ENCODE data around the gene TBC1D1. TPM values are rescaled to one million over a fixed set of nuclear protein-coding genes. Genes with fewer than 3 reads are reported as not detected.

Gene TBC1D1
- total RNA-seq, 4 donors from 2014 or later: 122 to 258 (median 139) TPM

DNA sequence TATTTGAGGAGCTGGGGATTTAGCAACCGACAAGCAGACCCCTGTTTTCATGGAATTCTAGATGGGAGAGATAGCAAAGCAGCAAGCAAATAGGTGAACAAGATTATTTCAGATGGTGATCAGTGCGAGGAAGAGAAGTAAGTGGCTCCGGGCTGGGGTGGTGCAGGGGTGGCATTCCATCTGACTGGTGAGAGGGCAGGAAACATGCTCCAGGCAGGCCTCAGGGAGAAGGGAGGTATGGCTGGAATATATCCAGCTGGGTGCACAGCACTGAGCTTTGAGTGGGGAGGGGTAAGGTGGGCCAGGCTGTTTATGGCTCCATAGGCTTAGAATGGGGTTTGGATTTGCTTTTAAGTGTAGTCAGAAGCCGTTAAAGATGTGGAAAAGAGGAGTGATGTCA lies 90.5 kb downstream of the TBC1D1 start:
- in situ Hi-C loops (cut with MboI; ENCODE audit: low pct_ligation_motif_present in 1 of 4, low pct_unique_long_range_greater_than_20kb in 1 of 4, low sequenced_read_pairs in 3 of 4): no loop called here
- H3K36me3 ChIP-seq: no peaks in the 10 kb centered on the region
- H3K27ac ChIP-seq: peak overlapping the region in 3 of 4 donors; percentile 61 to 97 (median 62)
- intact Hi-C loops (cut with DNase I; ENCODE audit: low total_unique reads): no loop called here
- DNase-seq: no peak
- H3K27me3 ChIP-seq: no peaks in the 10 kb centered on the region
- no peaks in the 10 kb centered on the region for H3K9me3 ChIP-seq
- WGBS, 2 donors (ENCODE audit: low coverage in 1 of 2): 61 to 65% methylated on average over 2 to 4 of the region's 4 CpGs
- peaks cover 4 to 49% (median 37%) of the 10 kb centered on the region in 4 donors for H3K4me1 ChIP-seq
- no peak overlapping the region for H3K4me3 ChIP-seq
- TF ChIP-seq POLR2A (IDR thresholded peaks at IDR 0.05): no peak
- no peak for TF ChIP-seq POLR2AphosphoS5 (IDR thresholded peaks at IDR 0.05)
- TF ChIP-seq, protein P1, sequence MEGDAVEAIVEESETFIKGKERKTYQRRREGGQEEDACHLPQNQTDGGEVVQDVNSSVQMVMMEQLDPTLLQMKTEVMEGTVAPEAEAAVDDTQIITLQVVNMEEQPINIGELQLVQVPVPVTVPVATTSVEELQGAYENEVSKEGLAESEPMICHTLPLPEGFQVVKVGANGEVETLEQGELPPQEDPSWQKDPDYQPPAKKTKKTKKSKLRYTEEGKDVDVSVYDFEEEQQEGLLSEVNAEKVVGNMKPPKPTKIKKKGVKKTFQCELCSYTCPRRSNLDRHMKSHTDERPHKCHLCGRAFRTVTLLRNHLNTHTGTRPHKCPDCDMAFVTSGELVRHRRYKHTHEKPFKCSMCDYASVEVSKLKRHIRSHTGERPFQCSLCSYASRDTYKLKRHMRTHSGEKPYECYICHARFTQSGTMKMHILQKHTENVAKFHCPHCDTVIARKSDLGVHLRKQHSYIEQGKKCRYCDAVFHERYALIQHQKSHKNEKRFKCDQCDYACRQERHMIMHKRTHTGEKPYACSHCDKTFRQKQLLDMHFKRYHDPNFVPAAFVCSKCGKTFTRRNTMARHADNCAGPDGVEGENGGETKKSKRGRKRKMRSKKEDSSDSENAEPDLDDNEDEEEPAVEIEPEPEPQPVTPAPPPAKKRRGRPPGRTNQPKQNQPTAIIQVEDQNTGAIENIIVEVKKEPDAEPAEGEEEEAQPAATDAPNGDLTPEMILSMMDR (IDR thresholded peaks at IDR 0.05): no peak
- TF ChIP-seq EP300 (IDR thresholded peaks at IDR 0.05; ENCODE audit: low read depth): no peak

DNA sequence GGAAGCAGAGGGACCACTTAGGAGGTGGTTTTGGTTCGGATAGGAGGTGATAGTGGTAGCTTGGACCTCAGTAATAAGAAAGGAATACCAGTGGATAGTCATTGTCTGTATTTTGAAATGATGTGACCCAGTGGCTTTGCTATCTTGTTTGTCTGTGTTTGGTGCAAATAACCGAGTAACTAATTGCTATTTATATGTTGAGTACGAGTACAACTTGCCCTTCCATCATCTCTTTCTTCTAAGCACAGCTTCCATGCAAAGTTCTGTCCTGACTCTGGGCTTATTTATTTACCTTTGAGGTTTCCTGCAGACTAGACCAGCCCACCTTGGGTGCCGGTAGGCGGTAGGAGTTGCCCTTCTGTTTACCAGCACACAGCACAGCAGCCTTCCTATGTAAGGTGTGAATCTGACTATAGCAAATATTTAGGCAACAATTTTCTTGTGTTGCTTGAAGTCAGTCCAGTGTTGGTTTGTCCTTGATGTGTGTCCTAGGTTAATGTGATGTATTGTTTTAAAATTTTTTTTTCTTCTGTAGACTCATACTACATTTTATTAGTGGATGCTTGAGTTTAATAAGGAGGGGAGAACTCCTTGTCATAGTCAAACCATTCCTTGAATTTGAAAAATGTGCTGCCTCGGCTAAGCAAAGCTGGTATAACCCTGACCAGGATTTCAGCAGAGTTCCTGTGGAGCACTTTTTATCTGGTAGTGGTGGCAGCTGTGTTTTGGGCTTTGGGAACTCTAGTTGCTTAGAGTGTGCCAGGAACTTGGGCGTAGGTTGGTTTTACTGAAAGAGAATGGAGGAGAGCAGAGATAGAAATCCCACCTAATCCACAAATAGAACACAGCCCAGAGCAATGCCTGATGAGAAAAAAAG lies 91.2 kb downstream of the TBC1D1 start:
- 59 to 62% methylated on average over 4 to 7 of the region's 7 CpGs for WGBS, 2 donors (ENCODE audit: low coverage in 1 of 2)
- no peaks in the 10 kb centered on the region for H3K9me3 ChIP-seq
- in situ Hi-C loops (cut with MboI; ENCODE audit: low pct_ligation_motif_present in 1 of 4, low pct_unique_long_range_greater_than_20kb in 1 of 4, low sequenced_read_pairs in 3 of 4) (no loop called here), intact Hi-C loops (cut with DNase I; ENCODE audit: low total_unique reads) (no loop called here)
- H3K4me3 ChIP-seq: no peak overlapping the region
- peak overlapping the region; percentile 42 to 97 (median 62) for H3K27ac ChIP-seq
- H3K36me3 ChIP-seq: no peaks in the 10 kb centered on the region
- DNase-seq: no peak
- H3K27me3 ChIP-seq: no peaks in the 10 kb centered on the region
- H3K4me1 ChIP-seq: peaks cover 4 to 44% (median 32%) of the 10 kb centered on the region in 4 donors
- TF ChIP-seq, protein P1 (IDR thresholded peaks at IDR 0.05): no peak
- no peak for TF ChIP-seq POLR2AphosphoS5 (IDR thresholded peaks at IDR 0.05)
- TF ChIP-seq EP300 (IDR thresholded peaks at IDR 0.05; ENCODE audit: low read depth): no peak
- TF ChIP-seq POLR2A (IDR thresholded peaks at IDR 0.05): no peak

DNA sequence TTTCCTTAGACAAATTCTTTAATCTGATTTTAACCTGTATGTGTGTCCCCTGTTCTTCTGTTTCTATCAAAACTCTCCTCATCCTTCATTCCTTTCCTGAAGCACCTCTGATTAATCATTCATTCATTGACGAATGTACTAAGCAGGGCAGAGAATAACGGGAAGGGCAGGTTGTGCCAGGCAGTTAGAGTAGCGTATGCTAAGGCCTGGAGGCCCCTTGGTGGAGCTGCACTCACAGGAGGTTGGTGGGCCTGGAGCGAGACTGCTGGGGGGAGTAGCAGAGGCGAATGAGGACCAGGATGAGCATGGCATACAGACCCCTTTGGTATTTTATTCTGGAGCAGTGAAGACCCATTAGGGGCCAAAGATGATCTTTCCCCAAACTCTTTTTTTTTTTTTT lies 91.9 kb downstream of the TBC1D1 start:
- no peak for DNase-seq
- peak overlapping the region; percentile 42 to 97 (median 62) for H3K27ac ChIP-seq
- in situ Hi-C loops (cut with MboI; ENCODE audit: low pct_ligation_motif_present in 1 of 4, low pct_unique_long_range_greater_than_20kb in 1 of 4, low sequenced_read_pairs in 3 of 4): no loop called here
- intact Hi-C loops (cut with DNase I; ENCODE audit: low total_unique reads): no loop called here
- H3K27me3 ChIP-seq: no peaks in the 10 kb centered on the region
- no peak for TF ChIP-seq POLR2A (IDR thresholded peaks at IDR 0.05)
- TF ChIP-seq, protein P1 (IDR thresholded peaks at IDR 0.05): no peak
- TF ChIP-seq POLR2AphosphoS5 (IDR thresholded peaks at IDR 0.05): no peak
- TF ChIP-seq EP300 (IDR thresholded peaks at IDR 0.05; ENCODE audit: low read depth): no peak
- WGBS, 2 donors (ENCODE audit: low coverage in 1 of 2): 57 to 71% methylated on average over 1 to 5 of the region's 5 CpGs
- H3K9me3 ChIP-seq: no peaks in the 10 kb centered on the region
- H3K36me3 ChIP-seq: no peaks in the 10 kb centered on the region
- no peak overlapping the region for H3K4me3 ChIP-seq
- H3K4me1 ChIP-seq: peaks cover 4 to 43% (median 32%) of the 10 kb centered on the region in 4 donors

DNA sequence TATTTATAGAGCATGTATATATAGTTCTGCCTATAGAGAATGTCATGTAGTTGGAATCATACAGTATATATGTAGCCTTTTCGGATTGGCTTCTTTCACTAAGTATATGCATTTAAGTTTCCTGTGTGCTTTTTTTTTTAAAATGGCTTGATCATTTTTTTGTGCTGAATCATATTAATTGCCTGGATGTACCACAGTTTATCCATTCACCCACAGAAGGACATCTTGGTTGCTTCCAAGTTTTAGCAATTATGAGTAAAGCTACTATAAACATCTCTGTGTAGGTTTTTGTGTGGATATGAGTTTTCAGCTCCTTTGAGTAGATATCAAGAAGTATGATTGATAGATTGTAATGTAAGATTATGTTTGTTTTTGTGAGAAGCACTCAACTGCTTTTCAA lies 93.1 kb downstream of the TBC1D1 start:
- Histone ChIP-seq H3K9me3 (no peaks in the 10 kb centered on the region), H3K36me3 (no peaks in the 10 kb centered on the region), H3K4me1 (peaks cover 4 to 33% (median 22%) of the 10 kb centered on the region in 4 donors), H3K27ac (peak overlapping the region in 3 of 4 donors; percentile 61 to 97 (median 62)), H3K4me3 (no peak overlapping the region), H3K27me3 (no peaks in the 10 kb centered on the region)
- TF ChIP-seq POLR2AphosphoS5 (IDR thresholded peaks at IDR 0.05) (no peak), POLR2A (IDR thresholded peaks at IDR 0.05) (no peak)
- in situ Hi-C loops (cut with MboI; ENCODE audit: low pct_ligation_motif_present in 1 of 4, low pct_unique_long_range_greater_than_20kb in 1 of 4, low sequenced_read_pairs in 3 of 4) (no loop called here), intact Hi-C loops (cut with DNase I; ENCODE audit: low total_unique reads) (no loop called here)
- DNase-seq: no peak
- 89 to 100% methylated on average over 1 of the region's 1 CpG for WGBS, 2 donors (ENCODE audit: low coverage in 1 of 2)

Data from transverse colon (tissue), 4 donors.